Retinal pigment epithelial cell (primary cell): ENCODE data around the gene FNDC8.
"Not testable (repeated sequence)": the region's sequence is repeated elsewhere in the genome, so short reads cannot be mapped to it uniquely, and the experiment has no call there.

ENCODE experiments used
- DNase-seq: peaks from one replicate; pipeline ENCODE4 v3.0.0-alpha.2; 2010; ENCODE audit warnings: low read depth
- H3K4me3 ChIP-seq: 2 replicates; pipeline ENCODE4 v1.5.1; 2011; ENCODE audit warnings: mild to moderate bottlenecking, low read length, control low read depth, moderate library complexity
- CTCF ChIP-seq: conservative IDR thresholded peaks from 2 replicates; pipeline ENCODE4 v1.5.1; 2011; ENCODE audit warnings: low read depth, low read length, control low read depth, inconsistent platforms

Gene FNDC8

GRCh38 chr17:35166526-35166925, 45.1 kb downstream of the FNDC8 start:
- TF ChIP-seq CTCF = no peak
- H3K4me3 ChIP-seq = no peak overlapping the region
- DNase-seq = no peak

GRCh38 chr17:35167046-35167445, 45.6 kb downstream of the FNDC8 start:
- no peak for TF ChIP-seq CTCF
- H3K4me3 ChIP-seq = no peak overlapping the region
- no peak for DNase-seq

- no peak overlapping the region for H3K4me3 ChIP-seq
- no peak for DNase-seq
- TF ChIP-seq CTCF = no peak
These were observed 46.3 kb downstream of the FNDC8 start for GRCh38 chr17:35167666-35168065.

GRCh38 chr17:35169835-35170363, 48.5 kb downstream of the FNDC8 start:
- DNase-seq = no peak

GRCh38 chr17:35170968-35171771, 49.8 kb downstream of the FNDC8 start:
- no peak overlapping the region for H3K4me3 ChIP-seq
- no peak for TF ChIP-seq CTCF
- DNase-seq = no peak

More at GRCh38 chr17:35169835-35170363, 48.5 kb downstream of the FNDC8 start:
- no peak for TF ChIP-seq CTCF
- H3K4me3 ChIP-seq = no peak overlapping the region

GRCh38 chr17:35171834-35172233, 50.4 kb downstream of the FNDC8 start:
- no peak overlapping the region for H3K4me3 ChIP-seq
- DNase-seq = no peak
- TF ChIP-seq CTCF = no peak

GRCh38 chr17:35172321-35172720, 50.9 kb downstream of the FNDC8 start:
- not testable (repeated sequence) for H3K4me3 ChIP-seq, DNase-seq
